HG02870 (cell line): ENCODE measurements around the gene NRL.

Experiments
- ATAC-seq: cut with Tn5 transposase; IDR thresholded peaks from one replicate; pipeline ENCODE4 v1.9.1; 2021; ENCODE audit warnings: mild to moderate bottlenecking, moderate library complexity; ENCODE audit not compliant: unreplicated experiment

Gene NRL

GRCh38 chr14:24083462-24083861 lies 31.3 kb downstream of the NRL start:
- ATAC-seq, result no peak

- ATAC-seq, result no peak
Observed at GRCh38 chr14:24082411-24083080, 32.2 kb downstream of the NRL start.

- ATAC-seq, result no peak
Observed at GRCh38 chr14:24081739-24082211, 33.0 kb downstream of the NRL start.

- ATAC-seq, result peak; percentile 85
Observed at GRCh38 chr14:24080888-24081738, 33.6 kb downstream of the NRL start.

GRCh38 chr14:24080142-24080530 lies 34.6 kb downstream of the NRL start:
- ATAC-seq, result no peak

GRCh38 chr14:24079491-24080141 lies 35.1 kb downstream of the NRL start:
- no peak for ATAC-seq

- ATAC-seq, result no peak
Observed at GRCh38 chr14:24078146-24078545, 36.6 kb downstream of the NRL start.

GRCh38 chr14:24077086-24077485 lies 37.7 kb downstream of the NRL start:
- no peak for ATAC-seq

- ATAC-seq, result no peak
Observed at GRCh38 chr14:24076302-24076601, 38.5 kb downstream of the NRL start.

- ATAC-seq, result peak; percentile 51
Observed at GRCh38 chr14:24075485-24076301, 39.1 kb downstream of the NRL start.

- ATAC-seq, result no peak
Observed at GRCh38 chr14:24074625-24075484, 39.9 kb downstream of the NRL start.

- no peak for ATAC-seq
Observed at GRCh38 chr14:24072881-24073877, 41.6 kb downstream of the NRL start.

- no peak for ATAC-seq
Observed at GRCh38 chr14:24072436-24072835, 42.3 kb downstream of the NRL start.

GRCh38 chr14:24071836-24072430 lies 42.8 kb downstream of the NRL start:
- no peak for ATAC-seq

- ATAC-seq, result no peak
Observed at GRCh38 chr14:24071144-24071697, 43.5 kb downstream of the NRL start, which contains the start of gene CPNE6. Gene CPNE6, plus strand, starts transcription at chr14:24071562. Its CDS starts 1,375 bp downstream, at chr14:24072937.

GRCh38 chr14:24070285-24071143 lies 44.2 kb downstream of the NRL start:
- ATAC-seq, result no peak

- ATAC-seq, result no peak
Observed at GRCh38 chr14:24069411-24069735, 45.4 kb downstream of the NRL start.
